ENCODE measurements around the gene MAD1L1.

DNA sequence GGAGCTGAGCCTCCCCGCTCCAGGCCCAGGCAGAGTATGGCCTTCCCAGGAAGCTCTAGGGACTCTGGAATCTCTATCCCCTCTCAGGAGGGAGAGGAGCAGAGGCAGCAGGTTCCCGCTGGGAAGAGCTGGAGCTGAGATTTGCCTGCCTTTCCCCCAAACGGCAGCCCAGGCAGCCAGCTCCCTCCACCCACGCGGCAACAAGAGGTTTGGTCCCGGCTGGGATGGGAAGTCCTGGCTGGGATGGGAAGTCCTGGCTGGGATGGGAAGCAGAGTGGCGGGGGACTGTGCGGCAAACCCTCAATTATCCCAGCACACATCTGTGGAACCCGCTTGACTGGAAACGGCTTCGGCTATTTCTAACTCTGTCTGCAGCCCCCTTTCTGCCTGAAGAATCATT is 339.7 kb downstream of the MAD1L1 start:
- TF ChIP-seq RARB (CRISPR knock-in tag; IDR thresholded peaks at IDR 0.05) (no peak), ISL1 (CRISPR knock-in tag; IDR thresholded peaks at IDR 0.05) (no peak), TSHZ2 (CRISPR knock-in tag; IDR thresholded peaks at IDR 0.05) (no peak), TCF4 (CRISPR knock-in tag; IDR thresholded peaks at IDR 0.05; ENCODE audit: borderline replicate concordance) (no peak), SNAI2 (CRISPR knock-in tag; IDR thresholded peaks at IDR 0.05) (no peak), ESRRG (CRISPR knock-in tag; IDR thresholded peaks at IDR 0.05) (no peak), TOX (CRISPR knock-in tag; IDR thresholded peaks at IDR 0.05; ENCODE audit: borderline replicate concordance) (no peak), OSR1 (CRISPR knock-in tag; IDR thresholded peaks at IDR 0.05) (no peak), PATZ1 (CRISPR knock-in tag; IDR thresholded peaks at IDR 0.05; ENCODE audit: borderline replicate concordance) (no peak), BACH2 (CRISPR knock-in tag; IDR thresholded peaks at IDR 0.05; ENCODE audit: borderline replicate concordance) (no peak), ZFP30 (CRISPR knock-in tag; IDR thresholded peaks at IDR 0.05) (no peak), POU6F1 (CRISPR knock-in tag; IDR thresholded peaks at IDR 0.05; ENCODE audit: borderline replicate concordance, low read depth) (no peak)
- TF ChIP-seq, protein P1, sequence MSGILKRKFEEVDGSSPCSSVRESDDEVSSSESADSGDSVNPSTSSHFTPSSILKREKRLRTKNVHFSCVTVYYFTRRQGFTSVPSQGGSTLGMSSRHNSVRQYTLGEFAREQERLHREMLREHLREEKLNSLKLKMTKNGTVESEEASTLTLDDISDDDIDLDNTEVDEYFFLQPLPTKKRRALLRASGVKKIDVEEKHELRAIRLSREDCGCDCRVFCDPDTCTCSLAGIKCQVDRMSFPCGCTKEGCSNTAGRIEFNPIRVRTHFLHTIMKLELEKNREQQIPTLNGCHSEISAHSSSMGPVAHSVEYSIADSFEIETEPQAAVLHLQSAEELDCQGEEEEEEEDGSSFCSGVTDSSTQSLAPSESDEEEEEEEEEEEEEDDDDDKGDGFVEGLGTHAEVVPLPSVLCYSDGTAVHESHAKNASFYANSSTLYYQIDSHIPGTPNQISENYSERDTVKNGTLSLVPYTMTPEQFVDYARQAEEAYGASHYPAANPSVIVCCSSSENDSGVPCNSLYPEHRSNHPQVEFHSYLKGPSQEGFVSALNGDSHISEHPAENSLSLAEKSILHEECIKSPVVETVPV (CRISPR knock-in tag; IDR thresholded peaks at IDR 0.05), result no peak

All from SK-N-SH treated with all-trans-retinoic acid at 6 μM for 48 hours (cell line).